Activated CD8-positive, alpha-beta T cell treated with anti-CD3 and anti-CD28 coated beads, Interleukin-2, amount 10 ng/mL, durations not matched to agents 7 days and 5 days (primary cell): ENCODE results near the gene LIN9. TPM values are rescaled to one million over a fixed set of nuclear protein-coding genes. Genes with fewer than 3 reads are reported as not detected.

Experiments used
- ATAC-seq: fragments of 150-1000 bp; cut with Tn5 transposase; one replicate; pipeline ENCODE4 v1.10.0; 2021; ENCODE audit warnings: moderate library complexity
- CTCF ChIA-PET: fragments of 350-600 bp; sonication (Branson Sonifier 250); formaldehyde crosslinking; loops from one replicate; lab custom pipeline; 2021; ENCODE audit warnings: antibody characterized with exemption; lab: Charles Lee
- POLR2A ChIA-PET: fragments of 350-600 bp; sonication (Branson Sonifier 250); formaldehyde crosslinking; loops from one replicate; lab custom pipeline; 2021; ENCODE audit warnings: antibody characterized with exemption; lab: Charles Lee
- DNase-seq: peaks from one replicate; pipeline ENCODE4 v3.0.0-alpha.2; 2020
- H3K27ac Mint-ChIP-seq: one replicate; pipeline ENCODE4 v1.8.0; 2021; ENCODE audit warnings: mild to moderate bottlenecking, mixed read lengths
- H3K27me3 Mint-ChIP-seq: one replicate; pipeline ENCODE4 v1.8.0; 2021; ENCODE audit warnings: low read depth, mixed read lengths
- H3K36me3 Mint-ChIP-seq: one replicate; pipeline ENCODE4 v1.8.0; 2021; ENCODE audit warnings: low read depth, mixed read lengths
- H3K4me1 Mint-ChIP-seq: one replicate; pipeline ENCODE4 v1.8.0; 2021; ENCODE audit warnings: low read depth, mixed read lengths
- H3K4me3 Mint-ChIP-seq: one replicate; pipeline ENCODE4 v1.8.0; 2021; ENCODE audit warnings: mild to moderate bottlenecking, mixed read lengths
- H3K9me3 Mint-ChIP-seq: one replicate; pipeline ENCODE4 v1.8.0; 2022; ENCODE audit warnings: mixed read lengths; ENCODE audit not compliant: insufficient read depth
- total RNA-seq, 2 experiments: library from RNA; stranded (reverse); gene quantifications; one replicate each; pipeline ENCODE4 v1.2.3, GENCODE V29; 2021

LIN9 gene
- total RNA-seq, 2 experiments from 2014 or later = 13.3 to 14.9 TPM

DNA sequence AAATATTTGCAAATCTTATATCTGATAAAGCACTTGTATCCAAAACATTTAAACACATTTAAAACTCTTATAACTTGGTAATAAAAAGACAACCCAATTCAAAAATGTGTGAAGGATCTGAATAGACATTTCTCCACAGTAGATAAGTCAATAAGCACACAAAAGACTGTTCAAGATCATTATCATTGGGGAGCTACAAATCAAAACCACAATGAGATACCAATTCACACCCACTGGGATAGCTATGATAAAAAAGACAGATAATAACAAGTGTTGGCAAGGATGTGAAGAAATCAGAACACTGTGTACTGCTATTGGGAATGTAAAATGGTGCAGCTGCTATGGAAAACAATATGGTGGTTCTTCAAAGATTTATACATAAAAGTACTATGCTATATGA, 5.1 kb upstream of the LIN9 start:
- H3K4me3 Mint-ChIP-seq = no peak overlapping the region
- peaks cover 38% of the 10 kb centered on the region for H3K27me3 Mint-ChIP-seq
- DNase-seq (no peak), ATAC-seq (no peak)
- no peaks in the 10 kb centered on the region for H3K9me3 Mint-ChIP-seq
- H3K4me1 Mint-ChIP-seq = peaks cover 10% of the 10 kb centered on the region
- CTCF ChIA-PET = interaction anchor here (2.9 kb wide), 1 partner anchor 19 kb away, joined by 11 read pairs; no protein-coding TSS in a partner anchor
- no peak overlapping the region for H3K27ac Mint-ChIP-seq
- no peaks in the 10 kb centered on the region for H3K36me3 Mint-ChIP-seq
- POLR2A ChIA-PET = no interaction called here

- CTCF ChIA-PET = interaction anchor here (2.9 to 3.6 kb wide), 2 partner anchors 21 to 187 kb away, joined by 11 to 23 read pairs; no protein-coding TSS in a partner anchor
- peaks cover 16% of the 10 kb centered on the region for H3K4me1 Mint-ChIP-seq
Measured at GRCh38 chr1:226312065-226312464, 3.1 kb upstream of the LIN9 start.

GRCh38 chr1:226311376-226311775, 2.4 kb upstream of the LIN9 start:
- no peak overlapping the region for H3K27ac Mint-ChIP-seq
- no peak for DNase-seq
- H3K27me3 Mint-ChIP-seq = peaks cover 32% of the 10 kb centered on the region
- no peak overlapping the region for H3K4me3 Mint-ChIP-seq
- ChIA-PET POLR2A (no interaction called here), CTCF (interaction anchor here (1.1 to 3.6 kb wide), 3 partner anchors 15 to 186 kb away, joined by 4 to 23 read pairs (median 4); no protein-coding TSS in a partner anchor)
- no peaks in the 10 kb centered on the region for H3K36me3 Mint-ChIP-seq
- peaks cover 21% of the 10 kb centered on the region for H3K4me1 Mint-ChIP-seq
- ATAC-seq = no peak
- no peaks in the 10 kb centered on the region for H3K9me3 Mint-ChIP-seq

More at GRCh38 chr1:226312065-226312464, 3.1 kb upstream of the LIN9 start:
- Mint-ChIP-seq H3K27me3 (peaks cover 34% of the 10 kb centered on the region), H3K36me3 (no peaks in the 10 kb centered on the region), H3K4me3 (no peak overlapping the region), H3K9me3 (no peaks in the 10 kb centered on the region), H3K27ac (no peak overlapping the region)
- DNase-seq = no peak
- POLR2A ChIA-PET = no interaction called here
- ATAC-seq = no peak

GRCh38 chr1:226310637-226311195, 1.8 kb upstream of the LIN9 start:
- H3K4me1 Mint-ChIP-seq = peaks cover 25% of the 10 kb centered on the region
- H3K27me3 Mint-ChIP-seq = peaks cover 25% of the 10 kb centered on the region
- ATAC-seq = no peak
- ChIA-PET CTCF (interaction anchor here (1.1 to 3.6 kb wide), 4 partner anchors 16 to 185 kb away, joined by 4 to 35 read pairs (median 14); no protein-coding TSS in a partner anchor), POLR2A (interaction anchor here (1.0 kb wide), 1 partner anchor 8 kb away, joined by 3 read pairs; no protein-coding TSS in a partner anchor)
- DNase-seq = no peak
- H3K9me3 Mint-ChIP-seq = no peaks in the 10 kb centered on the region
- H3K4me3 Mint-ChIP-seq = no peak overlapping the region
- H3K27ac Mint-ChIP-seq = no peak overlapping the region
- no peaks in the 10 kb centered on the region for H3K36me3 Mint-ChIP-seq

DNA sequence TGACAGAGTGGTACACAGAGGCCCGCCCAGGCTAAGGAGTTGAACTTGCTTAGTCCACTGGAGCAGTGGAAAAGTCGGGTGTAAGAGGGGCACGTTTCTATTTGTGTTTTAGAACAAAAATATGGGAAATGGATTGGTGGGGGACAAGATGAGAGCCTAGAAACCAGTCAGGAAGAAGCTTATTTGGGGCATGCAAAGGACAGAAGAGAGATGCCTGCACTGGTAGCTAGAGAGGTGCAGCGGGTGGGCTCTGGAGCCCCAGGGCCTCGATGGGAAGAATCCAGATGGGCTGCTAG, 1.2 kb upstream of the LIN9 start:
- peaks cover 25% of the 10 kb centered on the region for H3K4me1 Mint-ChIP-seq
- no peak for DNase-seq
- peak overlapping the region; percentile 78 for H3K4me3 Mint-ChIP-seq
- H3K27me3 Mint-ChIP-seq = peaks cover 21% of the 10 kb centered on the region
- no peaks in the 10 kb centered on the region for H3K9me3 Mint-ChIP-seq
- ChIA-PET POLR2A (interaction anchor here (1.0 to 1.6 kb wide), 2 partner anchors 8 to 13 kb away, joined by 3 to 4 read pairs; no protein-coding TSS in a partner anchor), CTCF (interaction anchor here (1.1 to 3.6 kb wide), 7 partner anchors 14 to 185 kb away, joined by 3 to 35 read pairs (median 5); no protein-coding TSS in a partner anchor)
- H3K27ac Mint-ChIP-seq = no peak overlapping the region
- H3K36me3 Mint-ChIP-seq = peaks cover 2% of the 10 kb centered on the region
- no peak for ATAC-seq

DNA sequence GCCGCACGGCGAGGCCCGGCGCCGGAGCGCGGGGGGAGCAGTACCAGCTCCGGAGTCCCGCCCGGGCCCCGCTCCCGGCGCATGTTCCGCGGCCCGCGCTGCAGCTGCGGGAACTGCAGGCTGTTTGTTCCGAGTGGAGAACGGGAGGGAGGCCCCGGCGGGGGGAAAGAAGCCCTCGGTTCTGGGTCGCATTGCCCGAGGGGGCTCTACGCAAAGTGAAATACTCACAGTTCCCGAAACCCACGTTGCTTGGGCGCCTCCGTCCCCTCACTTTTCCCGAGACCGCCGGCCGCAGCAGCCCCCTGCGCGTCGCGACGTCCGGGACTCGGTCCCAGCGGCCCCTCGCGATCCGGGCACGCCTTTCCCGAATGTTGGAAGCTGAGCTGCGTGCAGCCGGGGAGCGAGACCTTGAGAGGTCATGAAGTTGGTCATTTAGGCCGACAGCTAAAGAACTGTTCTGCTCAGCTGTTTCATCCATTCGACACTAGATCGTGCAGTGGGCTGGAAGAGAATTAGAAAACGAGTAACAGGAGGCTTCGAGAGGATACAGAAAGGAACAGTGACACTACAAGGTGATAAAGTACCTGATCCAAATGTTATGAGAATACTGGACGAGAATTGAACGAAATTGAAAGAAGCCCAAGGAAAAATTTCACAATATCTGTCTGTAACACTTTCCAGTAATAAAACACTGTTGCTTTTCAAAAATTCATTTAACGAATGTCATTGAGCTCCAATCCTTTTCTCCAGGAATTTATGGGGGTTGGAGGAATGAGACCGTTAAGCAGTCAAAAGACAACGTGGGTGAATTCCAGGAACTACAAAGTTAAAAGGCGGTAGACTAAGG, 657 bp upstream of the LIN9 start:
- peaks cover 18% of the 10 kb centered on the region for H3K27me3 Mint-ChIP-seq
- H3K27ac Mint-ChIP-seq = peak overlapping the region; percentile 73
- POLR2A ChIA-PET = interaction anchor here (0.9 to 1.9 kb wide), 11 partner anchors 9 to 248 kb away, joined by 3 to 14 read pairs (median 4); partner anchors contain the start of genes H3-3A and PARP1
- peaks cover 26% of the 10 kb centered on the region for H3K4me1 Mint-ChIP-seq
- H3K36me3 Mint-ChIP-seq = peaks cover 3% of the 10 kb centered on the region
- CTCF ChIA-PET = interaction anchor here (0.6 to 3.6 kb wide), 12 partner anchors 13 to 226 kb away, joined by 3 to 35 read pairs (median 4); no protein-coding TSS in a partner anchor
- H3K9me3 Mint-ChIP-seq = no peaks in the 10 kb centered on the region
- no peak for ATAC-seq
- no peak for DNase-seq
- peak overlapping the region; percentile 78 for H3K4me3 Mint-ChIP-seq

GRCh38 chr1:226308166-226308722, 720 bp downstream of the LIN9 start:
- ChIA-PET POLR2A (interaction anchor here (0.7 to 1.9 kb wide), 6 partner anchors 8 to 530 kb away, joined by 3 to 14 read pairs (median 6); partner anchors contain the start of genes H3-3A and SRP9), CTCF (interaction anchor here (2.2 to 3.6 kb wide), 3 partner anchors 25 to 183 kb away, joined by 12 to 35 read pairs (median 23); no protein-coding TSS in a partner anchor)
- H3K27ac Mint-ChIP-seq = peak overlapping the region; percentile 92
- peak; percentile 34 for DNase-seq
- peaks cover 28% of the 10 kb centered on the region for H3K4me1 Mint-ChIP-seq
- H3K36me3 Mint-ChIP-seq = peaks cover 8% of the 10 kb centered on the region
- peaks cover 12% of the 10 kb centered on the region for H3K27me3 Mint-ChIP-seq
- peak; percentile 2 for ATAC-seq
- peak overlapping the region; percentile 90 for H3K4me3 Mint-ChIP-seq
- H3K9me3 Mint-ChIP-seq = no peaks in the 10 kb centered on the region

DNA sequence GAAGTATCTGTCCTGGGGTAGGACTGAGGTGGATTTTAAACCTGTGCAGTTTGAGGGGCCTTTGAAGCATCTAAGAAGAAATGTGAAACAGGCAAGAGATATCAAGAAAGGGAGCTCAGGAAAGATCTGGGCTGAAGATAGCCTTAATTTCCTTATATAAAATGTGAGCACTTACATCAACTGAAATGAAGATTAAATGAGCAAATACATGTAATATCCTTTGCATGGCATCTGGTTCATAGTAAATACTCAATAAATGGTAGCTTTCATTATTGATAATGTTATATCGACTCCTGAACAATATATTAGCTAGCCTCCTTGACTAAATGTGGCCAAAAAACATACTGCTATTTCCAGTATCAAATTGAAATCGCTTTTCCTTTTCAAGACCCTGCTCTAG, 2.5 kb downstream of the LIN9 start:
- POLR2A ChIA-PET = no interaction called here
- CTCF ChIA-PET = interaction anchor here (1.2 to 2.8 kb wide), 3 partner anchors 27 to 181 kb away, joined by 3 to 14 read pairs (median 12); partner anchors contain the start of gene PARP1
- Mint-ChIP-seq H3K36me3 (peaks cover 10% of the 10 kb centered on the region), H3K9me3 (no peaks in the 10 kb centered on the region), H3K4me3 (no peak overlapping the region), H3K27ac (no peak overlapping the region), H3K27me3 (peaks cover 9% of the 10 kb centered on the region), H3K4me1 (peaks cover 28% of the 10 kb centered on the region)
- ATAC-seq (no peak), DNase-seq (no peak)

GRCh38 chr1:226305184-226305583, 3.8 kb downstream of the LIN9 start:
- H3K4me3 Mint-ChIP-seq = no peak overlapping the region
- DNase-seq (no peak), ATAC-seq (no peak)
- peaks cover 10% of the 10 kb centered on the region for H3K36me3 Mint-ChIP-seq
- H3K27ac Mint-ChIP-seq = no peak overlapping the region
- H3K27me3 Mint-ChIP-seq = peaks cover 2% of the 10 kb centered on the region
- POLR2A ChIA-PET = no interaction called here
- CTCF ChIA-PET = interaction anchor here (2.8 kb wide), 1 partner anchor 28 kb away, joined by 14 read pairs; no protein-coding TSS in a partner anchor
- H3K9me3 Mint-ChIP-seq = no peaks in the 10 kb centered on the region
- H3K4me1 Mint-ChIP-seq = peaks cover 26% of the 10 kb centered on the region

DNA sequence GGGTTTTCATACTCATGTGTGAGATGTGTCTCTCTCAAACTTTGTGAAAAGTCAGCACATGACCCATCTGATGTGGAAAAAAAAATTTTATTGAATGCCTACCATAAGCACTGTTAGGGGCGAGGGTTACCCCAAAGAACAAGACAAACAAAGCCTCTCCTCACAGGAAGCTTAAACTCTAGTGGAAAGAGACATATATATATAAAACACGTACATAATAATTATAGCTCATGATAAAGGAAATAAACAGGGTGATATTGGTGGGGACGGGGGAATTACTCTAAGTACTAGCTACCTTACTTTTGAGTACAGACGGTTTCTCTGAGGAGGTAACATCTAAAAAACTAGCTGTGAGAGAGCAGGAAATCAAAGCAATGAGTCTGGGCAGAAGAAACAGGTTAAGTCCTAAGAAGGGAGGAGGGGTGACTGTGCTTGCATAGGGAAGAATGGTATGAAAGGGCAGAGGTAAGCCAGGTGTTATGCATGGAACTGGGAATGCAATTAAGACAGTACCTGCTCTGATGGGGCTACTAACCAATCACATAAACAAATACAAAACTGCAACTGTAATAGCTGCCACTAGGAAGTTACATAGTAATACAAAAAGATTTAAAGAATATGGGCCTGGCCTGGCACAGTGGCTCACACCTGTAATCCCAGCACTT, 4.5 kb downstream of the LIN9 start:
- Mint-ChIP-seq H3K36me3 (peaks cover 12% of the 10 kb centered on the region), H3K4me1 (peaks cover 19% of the 10 kb centered on the region), H3K4me3 (no peak overlapping the region), H3K27ac (no peak overlapping the region), H3K9me3 (no peaks in the 10 kb centered on the region), H3K27me3 (no peaks in the 10 kb centered on the region)
- DNase-seq = no peak
- no peak for ATAC-seq
- ChIA-PET POLR2A (no interaction called here), CTCF (interaction anchor here (0.8 to 0.9 kb wide), 2 partner anchors 103 to 179 kb away, joined by 3 to 5 read pairs; no protein-coding TSS in a partner anchor)

DNA sequence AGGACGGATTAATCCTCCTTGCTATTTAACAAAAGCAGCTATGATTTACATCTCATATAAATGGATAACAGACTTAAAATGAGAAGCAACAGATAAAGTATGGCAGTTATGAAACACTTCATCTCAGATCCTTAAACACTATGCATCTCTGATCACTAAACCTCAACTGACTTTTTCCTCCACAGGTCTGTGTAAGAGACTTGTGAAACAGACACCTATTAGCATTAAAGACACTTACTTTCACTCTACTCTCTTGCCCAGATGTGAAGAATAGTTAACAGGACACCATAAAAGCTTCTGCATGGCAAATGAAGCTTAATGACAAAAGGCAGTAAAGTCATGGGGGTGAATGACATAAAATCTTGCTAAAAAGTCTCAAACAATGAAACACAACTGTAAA, 6.2 kb downstream of the LIN9 start:
- ChIA-PET CTCF (interaction anchor here (1.4 to 1.6 kb wide), 3 partner anchors 11 to 177 kb away, joined by 3 to 6 read pairs (median 5); no protein-coding TSS in a partner anchor), POLR2A (no interaction called here)
- no peak for ATAC-seq
- Mint-ChIP-seq H3K27ac (no peak overlapping the region), H3K27me3 (no peaks in the 10 kb centered on the region), H3K9me3 (no peaks in the 10 kb centered on the region), H3K4me3 (no peak overlapping the region), H3K4me1 (peaks cover 15% of the 10 kb centered on the region), H3K36me3 (peaks cover 22% of the 10 kb centered on the region)
- no peak for DNase-seq
